GM18498 (cell line): ENCODE data around the gene MKI67.
A peak's percentile ranks its signal among the peaks of the same experiment; 100 is the strongest.

Experiments
- ATAC-seq: cut with Tn5 transposase; IDR thresholded peaks from one replicate; pipeline ENCODE4 v1.9.1; 2021; ENCODE audit warnings: mild to moderate bottlenecking, moderate library complexity; ENCODE audit not compliant: unreplicated experiment

MKI67 gene

GRCh38 chr10:128086003-128086863, 40.0 kb downstream of the MKI67 start:
- ATAC-seq, result no peak

- ATAC-seq, result no peak
Measured at GRCh38 chr10:128084991-128085390, 41.2 kb downstream of the MKI67 start.

- no peak for ATAC-seq
Measured at GRCh38 chr10:128084364-128084763, 41.9 kb downstream of the MKI67 start.

GRCh38 chr10:128083191-128083895, 42.9 kb downstream of the MKI67 start:
- ATAC-seq, result no peak

GRCh38 chr10:128081720-128082119, 44.5 kb downstream of the MKI67 start:
- no peak for ATAC-seq

- no peak for ATAC-seq
Measured at GRCh38 chr10:128081222-128081621, 45.0 kb downstream of the MKI67 start.

GRCh38 chr10:128080641-128081040, 45.6 kb downstream of the MKI67 start:
- no peak for ATAC-seq

GRCh38 chr10:128080231-128080630, 46.0 kb downstream of the MKI67 start:
- ATAC-seq, result no peak

- peak; percentile 74 for ATAC-seq
Measured at GRCh38 chr10:128078136-128078969, 47.9 kb downstream of the MKI67 start.

- no peak for ATAC-seq
Measured at GRCh38 chr10:128077155-128077875, 48.9 kb downstream of the MKI67 start.

GRCh38 chr10:128074589-128074988, 51.6 kb downstream of the MKI67 start:
- ATAC-seq, result no peak

- ATAC-seq, result no peak
Measured at GRCh38 chr10:128073890-128074289, 52.3 kb downstream of the MKI67 start.

- no peak for ATAC-seq
Measured at GRCh38 chr10:128072941-128073645, 53.1 kb downstream of the MKI67 start.

GRCh38 chr10:128072046-128072445, 54.2 kb downstream of the MKI67 start:
- no peak for ATAC-seq

GRCh38 chr10:128071417-128071782, 54.8 kb downstream of the MKI67 start:
- no peak for ATAC-seq

- ATAC-seq, result no peak
Measured at GRCh38 chr10:128070721-128071416, 55.4 kb downstream of the MKI67 start.

GRCh38 chr10:128070161-128070560, 56.1 kb downstream of the MKI67 start:
- no peak for ATAC-seq

- ATAC-seq, result peak; percentile 55
Measured at GRCh38 chr10:128069351-128070051, 56.7 kb downstream of the MKI67 start.
